ENCODE results near the gene PRSS1.
"Not testable (repeated sequence)": the region's sequence is repeated elsewhere in the genome, so short reads cannot be mapped to it uniquely, and the experiment has no call there.

PRSS1 gene

DNA sequence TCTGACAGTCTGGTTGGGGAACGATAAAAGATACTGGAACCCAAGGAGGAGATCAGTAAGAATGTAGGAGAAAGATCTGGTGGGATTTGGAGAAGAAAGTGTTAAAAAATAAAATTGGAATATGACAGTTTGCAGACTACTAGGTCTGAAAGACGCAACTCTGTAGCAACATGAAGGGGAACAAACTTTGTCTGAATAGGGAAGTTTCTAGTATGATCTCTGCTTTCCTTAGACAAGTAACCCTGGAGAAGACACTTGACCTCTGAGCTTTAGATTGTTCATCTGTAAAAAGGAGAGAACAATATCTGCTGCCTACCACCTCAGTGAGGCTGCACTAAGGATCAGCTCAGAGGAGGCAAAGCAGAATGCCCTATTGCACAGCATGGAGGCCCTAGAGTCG lies 3.0 kb upstream of the PRSS1 start:
- DNase-seq (ENCODE audit: low read depth in 2 of 2): no peak
- TF ChIP-seq CTCF (IDR thresholded peaks at IDR 0.05; ENCODE audit: low read depth, low read length): no peak
- H3K4me3 ChIP-seq (replicated peaks in 1 of 2; ENCODE audit: low read depth in 2 of 2, low read length in 2 of 2): no peak overlapping the region

DNA sequence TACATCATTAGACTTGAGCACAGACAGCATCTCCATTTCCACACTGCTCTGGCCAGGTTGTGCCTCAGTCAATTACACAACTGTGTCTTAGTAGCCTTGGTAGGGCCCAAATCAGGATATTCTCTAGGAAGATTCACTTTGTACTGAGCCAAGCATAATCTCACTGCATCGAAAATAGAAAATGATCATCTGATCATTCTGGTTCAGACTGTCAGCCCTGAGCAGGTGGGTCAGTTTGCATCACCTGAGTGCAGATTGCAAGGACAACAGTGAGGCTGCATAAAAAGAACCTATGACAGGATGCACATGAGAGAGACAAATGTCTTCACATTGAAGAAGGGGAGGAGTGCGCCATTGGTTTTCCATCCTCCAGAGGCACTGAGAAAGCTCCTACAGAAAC lies 862 bp upstream of the PRSS1 start:
- DNase-seq (ENCODE audit: low read depth in 2 of 2); H3K4me3 ChIP-seq (replicated peaks in 1 of 2; ENCODE audit: low read depth in 2 of 2, low read length in 2 of 2): not testable (repeated sequence)

DNA sequence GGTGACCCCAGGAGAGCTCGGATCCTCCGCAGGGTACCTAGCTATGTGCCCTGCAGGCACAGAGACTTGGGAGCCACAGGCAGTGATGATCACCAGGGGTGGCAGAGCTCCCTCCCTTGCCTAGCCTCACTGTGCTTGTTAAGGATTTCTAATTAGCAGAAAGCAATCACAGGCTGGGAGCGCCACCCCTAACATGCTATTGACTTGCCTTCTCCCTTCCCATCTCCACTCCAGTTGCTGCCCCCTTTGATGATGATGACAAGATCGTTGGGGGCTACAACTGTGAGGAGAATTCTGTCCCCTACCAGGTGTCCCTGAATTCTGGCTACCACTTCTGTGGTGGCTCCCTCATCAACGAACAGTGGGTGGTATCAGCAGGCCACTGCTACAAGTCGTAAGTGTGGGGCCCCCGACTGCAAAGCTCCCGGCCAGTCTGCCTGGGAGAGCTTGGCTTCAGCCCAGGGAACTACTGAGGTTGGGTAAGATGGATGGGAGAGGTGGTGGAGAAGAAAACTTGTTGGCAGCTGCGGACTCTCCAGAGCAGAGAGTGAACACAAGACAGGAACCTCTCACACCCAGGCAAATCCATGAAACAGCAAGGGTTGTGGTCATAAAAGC lies 1.2 kb downstream of the PRSS1 start:
- DNase-seq (ENCODE audit: low read depth in 2 of 2): no peak
- no peak for TF ChIP-seq CTCF (IDR thresholded peaks at IDR 0.05; ENCODE audit: low read depth, low read length)
- H3K4me3 ChIP-seq (replicated peaks in 1 of 2; ENCODE audit: low read depth in 2 of 2, low read length in 2 of 2): no peak overlapping the region

- not testable (repeated sequence) for H3K4me3 ChIP-seq (replicated peaks in 1 of 2; ENCODE audit: low read depth in 2 of 2, low read length in 2 of 2); DNase-seq (ENCODE audit: low read depth in 2 of 2)
Measured at GRCh38 chr7:142751526-142752175, 2.4 kb downstream of the PRSS1 start.

GRCh38 chr7:142752376-142753225 lies 3.3 kb downstream of the PRSS1 start:
- TF ChIP-seq CTCF (IDR thresholded peaks at IDR 0.05; ENCODE audit: low read depth, low read length): no peak
- no peak for DNase-seq (ENCODE audit: low read depth in 2 of 2)
- no peak overlapping the region for H3K4me3 ChIP-seq (replicated peaks in 1 of 2; ENCODE audit: low read depth in 2 of 2, low read length in 2 of 2)

DNA sequence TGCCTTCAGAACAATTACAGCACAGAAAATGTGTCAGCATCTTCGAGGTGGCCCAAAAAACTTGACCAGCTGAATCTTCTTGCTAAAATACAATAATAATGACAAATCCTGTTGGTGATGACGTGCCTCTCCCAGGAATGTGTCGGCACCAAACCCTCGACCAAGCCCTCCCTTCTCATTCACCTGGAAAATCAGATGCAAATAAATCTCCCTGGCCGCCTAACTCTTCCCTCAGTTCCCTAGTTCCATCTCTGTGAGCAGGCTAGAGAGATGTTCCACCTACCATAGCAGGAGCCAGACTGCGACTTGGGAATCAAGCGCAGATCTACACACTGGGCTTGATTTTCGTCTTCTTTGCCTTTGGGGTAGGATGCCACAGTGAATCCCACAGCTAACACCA lies 4.1 kb downstream of the PRSS1 start:
- no peak overlapping the region for H3K4me3 ChIP-seq (replicated peaks in 1 of 2; ENCODE audit: low read depth in 2 of 2, low read length in 2 of 2)
- no peak for TF ChIP-seq CTCF (IDR thresholded peaks at IDR 0.05; ENCODE audit: low read depth, low read length)
- DNase-seq (ENCODE audit: low read depth in 2 of 2): no peak

DNA sequence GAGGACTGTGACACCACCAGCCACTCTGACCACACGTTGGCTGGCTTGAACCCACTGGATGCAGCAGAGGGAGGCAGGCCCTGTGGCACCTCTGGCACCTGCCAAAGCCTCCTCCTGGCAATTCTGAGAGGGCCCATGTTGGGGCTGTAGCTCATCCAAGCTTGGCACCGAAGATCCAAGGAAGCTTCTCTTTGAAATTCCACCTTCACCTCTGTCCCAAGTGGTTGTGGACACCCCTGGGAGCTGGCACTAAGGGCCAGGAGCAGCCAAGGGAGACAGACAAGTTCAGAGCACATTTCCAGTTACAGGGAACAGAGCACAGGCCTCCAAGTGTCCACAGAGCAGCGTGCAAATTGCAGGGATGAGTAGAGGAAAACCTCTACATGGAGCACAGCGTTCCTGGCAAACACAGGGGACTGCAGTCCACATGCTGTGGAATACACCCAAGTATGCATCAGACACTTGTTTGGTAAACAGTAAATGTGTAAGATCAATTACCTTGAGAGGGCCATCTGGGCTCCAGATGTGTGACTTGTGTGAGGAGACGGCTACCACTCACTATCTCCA lies 4.7 kb downstream of the PRSS1 start:
- not testable (repeated sequence) for H3K4me3 ChIP-seq (replicated peaks in 1 of 2; ENCODE audit: low read depth in 2 of 2, low read length in 2 of 2); DNase-seq (ENCODE audit: low read depth in 2 of 2)
